ENCODE data around the gene RPP25L. TPM values are rescaled to one million over a fixed set of nuclear protein-coding genes. Genes with fewer than 3 reads are reported as not detected.
A peak's percentile ranks its signal among the peaks of the same experiment; 100 is the strongest.

Gene RPP25L
- total and polyA plus RNA-seq, 9 of the 15 experiments (the other 6 are each of a cell fraction or from before 2014, with no cell fraction given), result 16.3 to 43.7 (median 29.0) TPM

GRCh38 chr9:34572628-34573027 lies 39.3 kb downstream of the RPP25L start (continued):
- TF ChIP-seq JUND (IDR thresholded peaks at IDR 0.05; ENCODE audit: borderline replicate concordance, low read depth, low read length) (peak; percentile 16; the same call in 1 of the 2 replicates), JUND (tag; IDR thresholded peaks at IDR 0.05; ENCODE audit: borderline replicate concordance, low read depth, low read length) (no peak), NR3C1 (CRISPR knock-in tag; IDR thresholded peaks at IDR 0.05) (no peak)

GRCh38 chr9:34572092-34572491 lies 39.8 kb downstream of the RPP25L start:
- ChIA-PET POLR2A (interaction anchor here (0.6 kb wide), 1 partner anchor 10 kb away, joined by 3 read pairs; no protein-coding TSS in a partner anchor), CTCF (ENCODE audit: low intra/inter-chr PET ratio) (no interaction called here)
- no peaks in the 10 kb centered on the region for H3K79me2 ChIP-seq (ENCODE audit: control insufficient read depth, insufficient read depth, low read length)
- no peaks in the 10 kb centered on the region for H3K36me3 ChIP-seq (ENCODE audit: control insufficient read depth, insufficient read depth, low read length)
- no peak overlapping the region for H3K9ac ChIP-seq (ENCODE audit: insufficient read depth in 1 of 2, low read depth in 2 of 2, low read length in 2 of 2)
- no peak for TF ChIP-seq ZFP1 (CRISPR knock-in tag; IDR thresholded peaks at IDR 0.05)
- TF ChIP-seq LCOR (CRISPR knock-in tag; IDR thresholded peaks at IDR 0.05), result no peak
- H4K20me1 ChIP-seq (replicated peaks; ENCODE audit: control insufficient read depth, insufficient read depth, low read length), result peaks cover 4% of the 10 kb centered on the region
- in situ Hi-C loops (cut with MboI) (no loop called here), intact Hi-C loops (cut with micrococcal nuclease) (no loop called here)
- BruUV-seq (replicated peaks), result no TSS peak
- H3K9me1 ChIP-seq (ENCODE audit: control insufficient read depth, insufficient read depth, low read length), result no peaks in the 10 kb centered on the region
- ATAC-seq, result no peak
- H3K4me1 ChIP-seq (replicated peaks in 1 of 2; ENCODE audit: control insufficient read depth in 2 of 2, insufficient read depth in 2 of 2, low read length in 2 of 2), result no peaks in the 10 kb centered on the region
- peaks cover 10 to 79% of the 10 kb centered on the region in 2 experiments for H3K27me3 ChIP-seq (ENCODE audit: control insufficient read depth in 2 of 2, insufficient read depth in 2 of 2, low read length in 2 of 2)
- no peak overlapping the region for H3K4me2 ChIP-seq (ENCODE audit: insufficient read depth, low read length)
- H3K4me3 ChIP-seq, result no peak overlapping the region
- H3K27ac ChIP-seq (ENCODE audit: extremely low read depth, low read depth, low read length), result no peak overlapping the region
- no peak for FAIRE-seq
- H3K9me3 ChIP-seq (replicated peaks; ENCODE audit: control insufficient read depth, insufficient read depth, low read depth, low read length), result no peaks in the 10 kb centered on the region
- H2AFZ ChIP-seq (ENCODE audit: low read depth, low read length), result no peak overlapping the region
- DNase-seq (ENCODE audit: extremely low read depth in 1 of 4, low spot score in 3 of 4), result no peak

DNA sequence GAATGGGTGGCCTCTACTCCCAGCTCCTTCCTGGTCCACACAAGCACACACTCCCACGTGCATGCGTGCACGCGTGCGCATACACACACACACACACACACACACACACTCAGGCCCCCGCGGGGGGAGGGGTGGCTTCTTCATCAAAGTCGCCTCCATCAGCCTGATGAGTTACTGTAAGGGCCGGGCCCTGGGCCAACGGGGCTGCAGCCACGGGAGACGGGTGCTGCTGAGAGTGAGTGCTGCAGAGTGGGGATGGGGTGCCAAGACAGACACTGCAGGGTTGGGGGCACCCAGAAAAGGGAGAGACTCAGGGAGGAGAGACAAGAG lies 40.5 kb downstream of the RPP25L start:
- WGBS (ENCODE audit: insufficient coverage, low coverage, missing lambda C conversion rate), result 0% methylated on average over 10 of the region's 12 CpGs
- H3K9ac ChIP-seq (ENCODE audit: insufficient read depth in 1 of 2, low read depth in 2 of 2, low read length in 2 of 2), result no peak overlapping the region
- ChIA-PET CTCF (ENCODE audit: low intra/inter-chr PET ratio) (no interaction called here), POLR2A (interaction anchor here (0.6 kb wide), 1 partner anchor 10 kb away, joined by 3 read pairs; no protein-coding TSS in a partner anchor)
- H4K20me1 ChIP-seq (replicated peaks; ENCODE audit: control insufficient read depth, insufficient read depth, low read length), result peaks cover 4% of the 10 kb centered on the region; the same call in 1 of the 2 replicates
- no peak for DNase-seq (ENCODE audit: extremely low read depth in 1 of 4, low spot score in 3 of 4)
- no peaks in the 10 kb centered on the region for H3K79me2 ChIP-seq (ENCODE audit: control insufficient read depth, insufficient read depth, low read length)
- H3K27ac ChIP-seq (ENCODE audit: extremely low read depth, low read depth, low read length), result no peak overlapping the region
- H3K9me1 ChIP-seq (ENCODE audit: control insufficient read depth, insufficient read depth, low read length), result no peaks in the 10 kb centered on the region
- H2AFZ ChIP-seq (ENCODE audit: low read depth, low read length), result no peak overlapping the region
- no TSS peak for BruUV-seq (replicated peaks)
- no peaks in the 10 kb centered on the region for H3K9me3 ChIP-seq (replicated peaks; ENCODE audit: control insufficient read depth, insufficient read depth, low read depth, low read length)
- no peaks in the 10 kb centered on the region for H3K36me3 ChIP-seq (ENCODE audit: control insufficient read depth, insufficient read depth, low read length)
- intact Hi-C loops (cut with micrococcal nuclease), result no loop called here
- H3K27me3 ChIP-seq (ENCODE audit: control insufficient read depth in 2 of 2, insufficient read depth in 2 of 2, low read length in 2 of 2), result peaks cover 13 to 79% of the 10 kb centered on the region in 2 experiments
- no peak overlapping the region for H3K4me2 ChIP-seq (ENCODE audit: insufficient read depth, low read length)
- ATAC-seq, result no peak
- no peak for FAIRE-seq
- no peaks in the 10 kb centered on the region for H3K4me1 ChIP-seq (replicated peaks in 1 of 2; ENCODE audit: control insufficient read depth in 2 of 2, insufficient read depth in 2 of 2, low read length in 2 of 2)
- in situ Hi-C loops (cut with MboI), result no loop called here
- H3K4me3 ChIP-seq, result no peak overlapping the region
- TF ChIP-seq, protein P1, sequence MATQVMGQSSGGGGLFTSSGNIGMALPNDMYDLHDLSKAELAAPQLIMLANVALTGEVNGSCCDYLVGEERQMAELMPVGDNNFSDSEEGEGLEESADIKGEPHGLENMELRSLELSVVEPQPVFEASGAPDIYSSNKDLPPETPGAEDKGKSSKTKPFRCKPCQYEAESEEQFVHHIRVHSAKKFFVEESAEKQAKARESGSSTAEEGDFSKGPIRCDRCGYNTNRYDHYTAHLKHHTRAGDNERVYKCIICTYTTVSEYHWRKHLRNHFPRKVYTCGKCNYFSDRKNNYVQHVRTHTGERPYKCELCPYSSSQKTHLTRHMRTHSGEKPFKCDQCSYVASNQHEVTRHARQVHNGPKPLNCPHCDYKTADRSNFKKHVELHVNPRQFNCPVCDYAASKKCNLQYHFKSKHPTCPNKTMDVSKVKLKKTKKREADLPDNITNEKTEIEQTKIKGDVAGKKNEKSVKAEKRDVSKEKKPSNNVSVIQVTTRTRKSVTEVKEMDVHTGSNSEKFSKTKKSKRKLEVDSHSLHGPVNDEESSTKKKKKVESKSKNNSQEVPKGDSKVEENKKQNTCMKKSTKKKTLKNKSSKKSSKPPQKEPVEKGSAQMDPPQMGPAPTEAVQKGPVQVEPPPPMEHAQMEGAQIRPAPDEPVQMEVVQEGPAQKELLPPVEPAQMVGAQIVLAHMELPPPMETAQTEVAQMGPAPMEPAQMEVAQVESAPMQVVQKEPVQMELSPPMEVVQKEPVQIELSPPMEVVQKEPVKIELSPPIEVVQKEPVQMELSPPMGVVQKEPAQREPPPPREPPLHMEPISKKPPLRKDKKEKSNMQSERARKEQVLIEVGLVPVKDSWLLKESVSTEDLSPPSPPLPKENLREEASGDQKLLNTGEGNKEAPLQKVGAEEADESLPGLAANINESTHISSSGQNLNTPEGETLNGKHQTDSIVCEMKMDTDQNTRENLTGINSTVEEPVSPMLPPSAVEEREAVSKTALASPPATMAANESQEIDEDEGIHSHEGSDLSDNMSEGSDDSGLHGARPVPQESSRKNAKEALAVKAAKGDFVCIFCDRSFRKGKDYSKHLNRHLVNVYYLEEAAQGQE (IDR thresholded peaks at IDR 0.05; ENCODE audit: borderline replicate concordance), result no peak
- TF ChIP-seq, protein P1 (CRISPR knock-in tag; IDR thresholded peaks at IDR 0.05; ENCODE audit: low read depth), result no peak
- TF ChIP-seq GTF2E2 (tag; IDR thresholded peaks at IDR 0.05), result no peak

Measured in K562 (cell line).